Measurements from ENCODE around the gene RAB40B.

The RAB40B gene

GRCh38 chr17:82648165-82648668 is 50.3 kb downstream of the RAB40B start, which contains the start of gene WDR45B:
WDR45B (minus strand) TSS chr17:82648444; CDS start chr17:82648340, 104 bp downstream.
- H3K36me3 ChIP-seq (ENCODE audit: control insufficient read depth, insufficient read depth, low read length) = no peaks in the 10 kb centered on the region
- H3K4me2 ChIP-seq (ENCODE audit: low read length) = peak within 1 kb of the TSS; percentile 95
- no peaks in the 10 kb centered on the region for H3K27me3 ChIP-seq (ENCODE audit: control insufficient read depth, insufficient read depth, low read length)
- no peak for TF ChIP-seq CTCF (IDR thresholded peaks at IDR 0.05)
- peak within 1 kb of the TSS; percentile 93 for H2AFZ ChIP-seq
- peak within 1 kb of the TSS; percentile 76 for H3K4me3 ChIP-seq (ENCODE audit: low read depth, low read length)
- peak within 1 kb of the TSS; percentile 83 for H3K27ac ChIP-seq
- H3K9me3 ChIP-seq (ENCODE audit: control insufficient read depth, low read length) = no peaks in the 10 kb centered on the region
- peaks cover 10% of the 10 kb centered on the region for H3K4me1 ChIP-seq
- H3K9ac ChIP-seq = peak within 1 kb of the TSS; percentile 99
- peaks cover 31% of the 10 kb centered on the region for H3K79me2 ChIP-seq

- peak overlapping the region; percentile 76 for H3K4me3 ChIP-seq (ENCODE audit: low read depth, low read length)
- TF ChIP-seq CTCF (IDR thresholded peaks at IDR 0.05) = no peak
- H3K9me3 ChIP-seq (ENCODE audit: control insufficient read depth, low read length) = no peaks in the 10 kb centered on the region
Observed at GRCh38 chr17:82647593-82648164, 50.8 kb downstream of the RAB40B start.

GRCh38 chr17:82645516-82645915 is 53.0 kb downstream of the RAB40B start:
- H3K27me3 ChIP-seq (ENCODE audit: control insufficient read depth, insufficient read depth, low read length) = no peaks in the 10 kb centered on the region
- H3K9ac ChIP-seq = no peak overlapping the region
- no peaks in the 10 kb centered on the region for H3K9me3 ChIP-seq (ENCODE audit: control insufficient read depth, low read length)
- H3K4me1 ChIP-seq = peaks cover 10% of the 10 kb centered on the region
- no peak overlapping the region for H3K4me3 ChIP-seq (ENCODE audit: low read depth, low read length)
- no peak overlapping the region for H2AFZ ChIP-seq
- no peaks in the 10 kb centered on the region for H3K36me3 ChIP-seq (ENCODE audit: control insufficient read depth, insufficient read depth, low read length)
- no peak overlapping the region for H3K4me2 ChIP-seq (ENCODE audit: low read length)
- H3K79me2 ChIP-seq = peaks cover 57% of the 10 kb centered on the region
- no peak overlapping the region for H3K27ac ChIP-seq
- TF ChIP-seq CTCF (IDR thresholded peaks at IDR 0.05) = no peak

More at GRCh38 chr17:82647593-82648164, 50.8 kb downstream of the RAB40B start:
- no peaks in the 10 kb centered on the region for H3K36me3 ChIP-seq (ENCODE audit: control insufficient read depth, insufficient read depth, low read length)
- H3K4me1 ChIP-seq = peaks cover 10% of the 10 kb centered on the region
- H3K9ac ChIP-seq = peak overlapping the region; percentile 99
- H3K27me3 ChIP-seq (ENCODE audit: control insufficient read depth, insufficient read depth, low read length) = no peaks in the 10 kb centered on the region
- H2AFZ ChIP-seq = peak overlapping the region; percentile 93
- peaks cover 35% of the 10 kb centered on the region for H3K79me2 ChIP-seq
- H3K27ac ChIP-seq = peak overlapping the region; percentile 83
- H3K4me2 ChIP-seq (ENCODE audit: low read length) = peak overlapping the region; percentile 95

GRCh38 chr17:82644148-82644547 is 54.4 kb downstream of the RAB40B start:
- Histone ChIP-seq H3K27ac (no peak overlapping the region), H3K27me3 (ENCODE audit: control insufficient read depth, insufficient read depth, low read length) (no peaks in the 10 kb centered on the region), H3K4me3 (ENCODE audit: low read depth, low read length) (no peak overlapping the region), H3K4me2 (ENCODE audit: low read length) (no peak overlapping the region), H3K9me3 (ENCODE audit: control insufficient read depth, low read length) (no peaks in the 10 kb centered on the region), H3K79me2 (peaks cover 68% of the 10 kb centered on the region), H2AFZ (no peak overlapping the region), H3K36me3 (ENCODE audit: control insufficient read depth, insufficient read depth, low read length) (no peaks in the 10 kb centered on the region), H3K4me1 (peaks cover 10% of the 10 kb centered on the region), H3K9ac (no peak overlapping the region)
- no peak for TF ChIP-seq CTCF (IDR thresholded peaks at IDR 0.05)

- no peaks in the 10 kb centered on the region for H3K27me3 ChIP-seq (ENCODE audit: control insufficient read depth, insufficient read depth, low read length)
- no peak for TF ChIP-seq CTCF (IDR thresholded peaks at IDR 0.05)
- H3K27ac ChIP-seq = no peak overlapping the region
- no peak overlapping the region for H3K4me3 ChIP-seq (ENCODE audit: low read depth, low read length)
- H3K79me2 ChIP-seq = peaks cover 85% of the 10 kb centered on the region
- H3K9me3 ChIP-seq (ENCODE audit: control insufficient read depth, low read length) = no peaks in the 10 kb centered on the region
- no peaks in the 10 kb centered on the region for H3K36me3 ChIP-seq (ENCODE audit: control insufficient read depth, insufficient read depth, low read length)
- H3K4me2 ChIP-seq (ENCODE audit: low read length) = no peak overlapping the region
- H3K4me1 ChIP-seq = peaks cover 7% of the 10 kb centered on the region
- no peak overlapping the region for H3K9ac ChIP-seq
- no peak overlapping the region for H2AFZ ChIP-seq
Observed at GRCh38 chr17:82642022-82642421, 56.5 kb downstream of the RAB40B start.
